ENCODE results near the gene PCTP. TPM values are rescaled to one million over a fixed set of nuclear protein-coding genes. Genes with fewer than 3 reads are reported as not detected.
A peak's percentile ranks its signal among the peaks of the same experiment; 100 is the strongest.

The PCTP gene
- total RNA-seq, 4 donors from 2014 or later: 10.1 to 41.7 (median 13.3) TPM

DNA sequence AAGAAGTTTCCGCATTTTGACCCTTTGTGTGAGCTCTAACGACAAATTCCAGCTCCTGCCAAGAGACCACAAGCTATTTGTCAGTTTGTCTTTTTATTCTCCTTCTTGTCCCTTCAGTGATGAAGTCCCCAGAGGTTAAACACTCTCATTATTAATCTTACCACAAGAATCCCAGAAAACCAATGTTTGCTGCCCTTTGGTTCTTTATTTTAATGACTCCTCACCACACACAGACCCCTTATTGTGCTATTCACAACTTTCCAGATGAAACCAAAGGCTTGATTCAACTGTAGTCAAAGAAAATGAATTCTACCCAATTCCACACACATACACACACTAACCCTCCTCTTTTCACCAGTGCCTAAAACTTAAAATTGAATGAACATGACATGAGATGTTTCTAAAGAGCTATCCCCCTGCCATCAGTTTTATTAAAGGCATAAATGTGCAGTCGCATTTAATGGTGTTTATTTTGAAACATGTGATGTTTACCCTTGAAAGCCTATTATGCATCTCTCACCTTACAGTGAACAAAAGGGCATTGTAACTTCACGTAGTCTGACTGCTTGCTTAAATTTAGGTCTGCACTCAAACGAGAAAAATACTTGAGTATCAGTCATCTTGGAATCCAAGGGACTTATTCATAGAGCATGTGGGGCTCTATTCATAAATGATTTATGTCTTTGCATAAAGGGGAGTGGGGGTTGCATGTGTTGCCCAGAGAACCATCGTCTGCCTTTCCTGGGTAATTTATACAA is 44.1 kb downstream of the PCTP start:
- DNase-seq: no peak
- ATAC-seq: no peak

DNA sequence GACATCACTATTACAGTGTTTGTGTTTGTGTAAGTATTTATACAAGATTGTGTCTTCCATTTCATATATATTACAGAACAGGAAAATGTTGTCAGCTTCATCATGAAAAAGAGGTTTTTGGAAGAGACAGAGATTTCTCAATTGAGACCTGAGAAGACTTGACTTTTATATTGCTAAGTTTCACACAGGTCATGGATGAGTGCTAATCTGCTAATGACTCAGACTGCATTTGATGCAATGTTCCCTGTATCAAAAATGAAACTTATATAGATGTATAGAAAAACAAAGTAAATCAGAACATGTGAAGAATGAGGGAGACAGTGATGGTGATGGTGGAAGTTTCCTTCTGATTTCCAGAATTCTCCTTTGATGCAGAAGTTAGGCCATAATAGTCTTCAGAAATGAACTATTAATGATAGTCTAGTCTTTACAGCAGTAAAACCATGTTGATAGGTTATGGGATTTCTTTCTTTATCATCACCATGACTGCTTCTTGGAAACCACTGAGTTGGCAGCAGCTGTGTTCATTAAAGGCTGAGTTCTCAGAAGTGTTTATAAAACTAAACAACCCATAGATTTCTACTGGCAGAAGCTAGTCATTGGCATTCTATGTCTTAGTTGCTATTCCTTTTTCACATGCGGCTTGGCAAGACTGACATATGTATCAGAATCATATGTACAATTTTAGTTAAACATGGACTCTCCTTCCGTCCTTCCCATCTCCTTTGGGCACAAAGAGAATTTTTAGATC is 56.1 kb downstream of the PCTP start:
- DNase-seq (no peak), ATAC-seq (no peak)
- no peaks in the 10 kb centered on the region for H3K36me3 ChIP-seq
- no peaks in the 10 kb centered on the region for H3K4me1 ChIP-seq
- TF ChIP-seq POLR2A (IDR thresholded peaks at IDR 0.05): no peak
- TF ChIP-seq, protein P1, sequence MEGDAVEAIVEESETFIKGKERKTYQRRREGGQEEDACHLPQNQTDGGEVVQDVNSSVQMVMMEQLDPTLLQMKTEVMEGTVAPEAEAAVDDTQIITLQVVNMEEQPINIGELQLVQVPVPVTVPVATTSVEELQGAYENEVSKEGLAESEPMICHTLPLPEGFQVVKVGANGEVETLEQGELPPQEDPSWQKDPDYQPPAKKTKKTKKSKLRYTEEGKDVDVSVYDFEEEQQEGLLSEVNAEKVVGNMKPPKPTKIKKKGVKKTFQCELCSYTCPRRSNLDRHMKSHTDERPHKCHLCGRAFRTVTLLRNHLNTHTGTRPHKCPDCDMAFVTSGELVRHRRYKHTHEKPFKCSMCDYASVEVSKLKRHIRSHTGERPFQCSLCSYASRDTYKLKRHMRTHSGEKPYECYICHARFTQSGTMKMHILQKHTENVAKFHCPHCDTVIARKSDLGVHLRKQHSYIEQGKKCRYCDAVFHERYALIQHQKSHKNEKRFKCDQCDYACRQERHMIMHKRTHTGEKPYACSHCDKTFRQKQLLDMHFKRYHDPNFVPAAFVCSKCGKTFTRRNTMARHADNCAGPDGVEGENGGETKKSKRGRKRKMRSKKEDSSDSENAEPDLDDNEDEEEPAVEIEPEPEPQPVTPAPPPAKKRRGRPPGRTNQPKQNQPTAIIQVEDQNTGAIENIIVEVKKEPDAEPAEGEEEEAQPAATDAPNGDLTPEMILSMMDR (IDR thresholded peaks at IDR 0.05 in 4 of 5, conservative IDR thresholded peaks at IDR 0.05 in 1 of 5): no peak
- in situ Hi-C loops (cut with MboI; ENCODE audit: low sequenced_read_pairs in 4 of 4): no loop called here
- H3K4me3 ChIP-seq: no peak overlapping the region
- no peak overlapping the region for H3K27ac ChIP-seq
- intact Hi-C loops (cut with DNase I; ENCODE audit: low total_unique reads): no loop called here
- no peaks in the 10 kb centered on the region for H3K9me3 ChIP-seq
- H3K27me3 ChIP-seq: no peaks in the 10 kb centered on the region

More for the DNA sequence above, 44.1 kb downstream of the PCTP start:
- Histone ChIP-seq H3K27me3 (no peaks in the 10 kb centered on the region), H3K36me3 (no peaks in the 10 kb centered on the region), H3K4me1 (no peaks in the 10 kb centered on the region), H3K4me3 (no peak overlapping the region), H3K9me3 (no peaks in the 10 kb centered on the region), H3K27ac (no peak overlapping the region)
- TF ChIP-seq, protein P1 (IDR thresholded peaks at IDR 0.05 in 4 of 5, conservative IDR thresholded peaks at IDR 0.05 in 1 of 5): no peak
- TF ChIP-seq POLR2A (IDR thresholded peaks at IDR 0.05): no peak
- in situ Hi-C loops (cut with MboI; ENCODE audit: low sequenced_read_pairs in 4 of 4): loop anchor here in 1 of 4 donors (10.0 kb wide), 1 partner anchor 60 kb away; no protein-coding TSS in a partner anchor
- intact Hi-C loops (cut with DNase I; ENCODE audit: low total_unique reads): no loop called here

DNA sequence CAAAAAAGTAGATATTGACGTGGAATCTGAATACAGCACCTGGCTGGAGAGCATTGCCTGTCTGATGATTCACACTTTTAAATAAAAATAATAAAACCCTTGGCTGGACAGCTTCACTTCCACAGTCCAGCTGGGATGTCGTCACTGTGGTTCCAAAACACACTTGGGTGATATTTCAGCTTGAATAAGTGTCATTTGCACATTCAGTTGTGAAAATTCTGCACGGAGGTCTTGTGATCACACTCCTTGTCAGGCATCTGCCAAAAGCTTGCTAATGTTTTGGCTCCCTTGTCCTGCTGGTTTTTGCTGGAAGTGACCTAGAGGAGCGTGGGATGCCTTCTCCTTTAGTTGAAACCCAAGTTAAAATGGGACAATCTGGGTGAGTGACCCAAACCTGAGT is 60.7 kb downstream of the PCTP start:
- Histone ChIP-seq H3K9me3 (no peaks in the 10 kb centered on the region), H3K4me3 (no peak overlapping the region), H3K27ac (no peak overlapping the region), H3K4me1 (peaks cover 0 to 3% of the 10 kb centered on the region in 2 donors), H3K36me3 (no peaks in the 10 kb centered on the region), H3K27me3 (no peaks in the 10 kb centered on the region)
- peak; percentile 50 to 60 for ATAC-seq
- TF ChIP-seq, protein P1 (IDR thresholded peaks at IDR 0.05 in 4 of 5, conservative IDR thresholded peaks at IDR 0.05 in 1 of 5): no peak
- no peak for TF ChIP-seq POLR2A (IDR thresholded peaks at IDR 0.05)
- in situ Hi-C loops (cut with MboI; ENCODE audit: low sequenced_read_pairs in 4 of 4) (no loop called here), intact Hi-C loops (cut with DNase I; ENCODE audit: low total_unique reads) (no loop called here)
- DNase-seq: peak; percentile 12 to 39

DNA sequence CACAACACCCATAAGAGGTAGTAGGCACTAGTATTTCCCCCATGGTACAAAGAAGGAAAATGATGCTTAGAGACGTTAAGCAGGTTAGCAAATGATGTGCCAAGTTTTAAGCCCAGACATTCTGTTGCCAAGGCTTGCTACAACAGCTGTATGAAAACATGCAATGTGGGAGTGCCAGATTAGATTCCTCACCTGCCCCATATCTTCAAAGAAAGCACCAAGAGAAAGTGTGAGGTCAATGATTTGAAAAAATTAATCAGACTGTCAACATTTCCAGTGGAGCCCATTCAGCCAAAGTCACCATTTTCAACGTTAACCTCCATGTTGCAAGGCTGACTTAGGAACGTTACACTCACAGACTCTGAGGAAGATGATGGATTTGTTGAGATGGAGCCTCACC is 61.5 kb downstream of the PCTP start:
- intact Hi-C loops (cut with DNase I; ENCODE audit: low total_unique reads): no loop called here
- Histone ChIP-seq H3K9me3 (no peaks in the 10 kb centered on the region), H3K4me3 (no peak overlapping the region), H3K36me3 (no peaks in the 10 kb centered on the region), H3K27ac (no peak overlapping the region), H3K4me1 (peaks cover 0 to 3% of the 10 kb centered on the region in 2 donors), H3K27me3 (no peaks in the 10 kb centered on the region)
- ATAC-seq: no peak
- TF ChIP-seq, protein P1 (IDR thresholded peaks at IDR 0.05 in 4 of 5, conservative IDR thresholded peaks at IDR 0.05 in 1 of 5): no peak
- no peak for TF ChIP-seq POLR2A (IDR thresholded peaks at IDR 0.05)
- in situ Hi-C loops (cut with MboI; ENCODE audit: low sequenced_read_pairs in 4 of 4): no loop called here
- no peak for DNase-seq

Measured in gastrocnemius medialis (tissue), 4 donors.